K562 (cell line): Measurements from ENCODE around the gene WDR13. TPM values are rescaled to one million over a fixed set of nuclear protein-coding genes. Genes with fewer than 3 reads are reported as not detected.

ENCODE experiments used
- CAMTA2 ChIP-seq: fragments of 250-450 bp; sonication (Bioruptor Pico); conservative IDR thresholded peaks from 2 replicates; pipeline ENCODE4 v1.5.1; 2022
- CBX2 ChIP-seq: fragments of 200-600 bp; sonication (generic); IDR thresholded peaks from one replicate; pipeline ENCODE4 v1.6.1; 2012; ENCODE audit warnings: mild to moderate bottlenecking, low read length, inconsistent platforms; ENCODE audit not compliant: insufficient read depth, poor library complexity, severe bottlenecking
- EWSR1 ChIP-seq: fragments of 450-650 bp; IDR thresholded peaks from 2 replicates; pipeline ENCODE4 v1.6.1; 2018; ENCODE audit warnings: borderline replicate concordance, mild to moderate bottlenecking, low read depth, moderate library complexity; ENCODE audit not compliant: partially characterized antibody
- FOXM1 ChIP-seq, 2 experiments: fragments of 450-650 bp in 1 of 2; sonication (generic) in 1 of 2; formaldehyde crosslinking in 1 of 2; IDR thresholded peaks; 2 replicates each; pipeline versions ENCODE4 v1.6.1 to v1.9.0; 2017 to 2022; ENCODE audit warnings: low read depth in 2 of 2, mild to moderate bottlenecking in 2 of 2, missing genetic modification reagents in 1 of 2, moderate library complexity in 1 of 2
- HDGF ChIP-seq: fragments of 450-650 bp; IDR thresholded peaks from 2 replicates; pipeline ENCODE4 v1.6.1; 2016
- HIVEP1 ChIP-seq: fragments of 250-450 bp; sonication (Bioruptor Pico); IDR thresholded peaks from 2 replicates; pipeline ENCODE4 v1.4.0; 2020; ENCODE audit warnings: mild to moderate bottlenecking
- NCOA6 ChIP-seq: fragments of 450-650 bp; IDR thresholded peaks from 2 replicates; pipeline ENCODE4 v1.6.1; 2017; ENCODE audit warnings: mild to moderate bottlenecking
- OTX1 ChIP-seq: fragments of 450-650 bp; formaldehyde crosslinking; IDR thresholded peaks from 2 replicates; pipeline ENCODE4 v1.4.0; 2022; ENCODE audit warnings: mild to moderate bottlenecking
- POLR2A ChIP-seq: fragments of 450-650 bp; conservative IDR thresholded peaks from 2 replicates; pipeline ENCODE4 v1.6.1; 2016
- RB1 ChIP-seq: fragments of 450-650 bp; IDR thresholded peaks from 2 replicates; pipeline ENCODE4 v1.6.1; 2017; ENCODE audit warnings: low read depth, mild to moderate bottlenecking
- polyA plus RNA-seq, 8 experiments: library from polyadenylated mRNA; depleted of rRNA in 4 of 8; stranded (reverse) in 5 of 8; unstranded in 3 of 8; fragments of >200 nt; fragmentation: Nextera tagmentation in 2 of 8; fragmentation: Illumina TruSeq in 1 of 8; extraction: Ambion mirVana in 2 of 8; extraction: Trizol in 1 of 8; gene quantifications; 2 replicates each; pipeline versions ENCODE4 v1.2.1 to v1.2.3, GENCODE V29; 2011 to 2014; ENCODE audit warnings: inconsistent platforms in 1 of 8, missing spikeins in 1 of 8
- total RNA-seq, 7 experiments: library from RNA; depleted of rRNA in 6 of 7; stranded (reverse); fragments of >200 nt in 6 of 7; fragmentation: Illumina TruSeq in 2 of 7; extraction: Trizol in 2 of 7; gene quantifications; 2 replicates each; pipeline versions ENCODE4 v1.2.1 to v1.2.3, GENCODE V29; 2011 to 2021; ENCODE audit warnings: low replicate concordance in 1 of 7
- TF ChIP-seq, protein P1 (sequence below): sonication (generic); formaldehyde crosslinking; IDR thresholded peaks from 2 replicates; pipeline ENCODE4 v1.8.0; 2022; ENCODE audit warnings: mild to moderate bottlenecking, missing genetic modification reagents
- TF ChIP-seq, protein P2 (sequence below): fragments of 450-650 bp; IDR thresholded peaks from 2 replicates; pipeline ENCODE4 v1.6.1; 2016; ENCODE audit warnings: low read depth
- TF ChIP-seq, protein P3 (sequence below): fragments of 450-650 bp; formaldehyde crosslinking; IDR thresholded peaks from 2 replicates; pipeline ENCODE4 v1.4.0; 2020; ENCODE audit warnings: mild to moderate bottlenecking, moderate library complexity

WDR13 gene
- total and polyA plus RNA-seq, 9 of the 15 experiments (the other 6 are each of a cell fraction or from before 2014, with no cell fraction given) = 7.4 to 70.5 (median 31.4) TPM

DNA sequence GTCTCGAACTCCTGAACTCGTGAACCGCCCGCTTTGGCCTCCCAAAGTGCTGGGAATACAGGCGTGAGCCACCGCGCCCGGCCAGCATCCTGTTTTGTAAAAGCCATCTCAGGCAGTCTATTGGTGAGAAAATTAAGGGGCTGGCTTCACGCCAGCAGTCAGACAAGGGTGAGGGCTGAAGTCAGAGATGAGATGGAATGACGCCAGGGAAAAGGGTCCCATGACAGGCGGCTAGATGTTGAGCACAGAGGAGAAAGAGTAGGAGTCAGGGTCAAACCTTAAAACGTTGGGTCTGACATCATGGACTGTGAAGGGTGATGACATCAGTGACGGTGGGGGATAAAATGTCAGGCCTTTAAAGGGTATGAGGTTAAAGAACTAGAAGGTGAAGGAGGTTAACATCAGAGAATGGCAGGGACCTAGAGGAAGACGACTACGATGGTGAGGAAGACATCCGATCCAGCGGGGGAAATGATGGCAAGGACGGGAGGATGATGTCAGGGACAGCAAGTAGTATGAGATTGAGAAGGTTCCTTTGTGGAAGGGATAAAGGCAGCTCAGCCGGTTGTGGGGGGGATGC lies 23.5 kb upstream of the WDR13 start (continued):
- TF ChIP-seq, protein P1, sequence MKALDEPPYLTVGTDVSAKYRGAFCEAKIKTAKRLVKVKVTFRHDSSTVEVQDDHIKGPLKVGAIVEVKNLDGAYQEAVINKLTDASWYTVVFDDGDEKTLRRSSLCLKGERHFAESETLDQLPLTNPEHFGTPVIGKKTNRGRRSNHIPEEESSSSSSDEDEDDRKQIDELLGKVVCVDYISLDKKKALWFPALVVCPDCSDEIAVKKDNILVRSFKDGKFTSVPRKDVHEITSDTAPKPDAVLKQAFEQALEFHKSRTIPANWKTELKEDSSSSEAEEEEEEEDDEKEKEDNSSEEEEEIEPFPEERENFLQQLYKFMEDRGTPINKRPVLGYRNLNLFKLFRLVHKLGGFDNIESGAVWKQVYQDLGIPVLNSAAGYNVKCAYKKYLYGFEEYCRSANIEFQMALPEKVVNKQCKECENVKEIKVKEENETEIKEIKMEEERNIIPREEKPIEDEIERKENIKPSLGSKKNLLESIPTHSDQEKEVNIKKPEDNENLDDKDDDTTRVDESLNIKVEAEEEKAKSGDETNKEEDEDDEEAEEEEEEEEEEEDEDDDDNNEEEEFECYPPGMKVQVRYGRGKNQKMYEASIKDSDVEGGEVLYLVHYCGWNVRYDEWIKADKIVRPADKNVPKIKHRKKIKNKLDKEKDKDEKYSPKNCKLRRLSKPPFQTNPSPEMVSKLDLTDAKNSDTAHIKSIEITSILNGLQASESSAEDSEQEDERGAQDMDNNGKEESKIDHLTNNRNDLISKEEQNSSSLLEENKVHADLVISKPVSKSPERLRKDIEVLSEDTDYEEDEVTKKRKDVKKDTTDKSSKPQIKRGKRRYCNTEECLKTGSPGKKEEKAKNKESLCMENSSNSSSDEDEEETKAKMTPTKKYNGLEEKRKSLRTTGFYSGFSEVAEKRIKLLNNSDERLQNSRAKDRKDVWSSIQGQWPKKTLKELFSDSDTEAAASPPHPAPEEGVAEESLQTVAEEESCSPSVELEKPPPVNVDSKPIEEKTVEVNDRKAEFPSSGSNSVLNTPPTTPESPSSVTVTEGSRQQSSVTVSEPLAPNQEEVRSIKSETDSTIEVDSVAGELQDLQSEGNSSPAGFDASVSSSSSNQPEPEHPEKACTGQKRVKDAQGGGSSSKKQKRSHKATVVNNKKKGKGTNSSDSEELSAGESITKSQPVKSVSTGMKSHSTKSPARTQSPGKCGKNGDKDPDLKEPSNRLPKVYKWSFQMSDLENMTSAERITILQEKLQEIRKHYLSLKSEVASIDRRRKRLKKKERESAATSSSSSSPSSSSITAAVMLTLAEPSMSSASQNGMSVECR = no peak
- no peak for TF ChIP-seq CAMTA2 (CRISPR knock-in tag)
- TF ChIP-seq NCOA6 = no peak
- TF ChIP-seq, protein P2, sequence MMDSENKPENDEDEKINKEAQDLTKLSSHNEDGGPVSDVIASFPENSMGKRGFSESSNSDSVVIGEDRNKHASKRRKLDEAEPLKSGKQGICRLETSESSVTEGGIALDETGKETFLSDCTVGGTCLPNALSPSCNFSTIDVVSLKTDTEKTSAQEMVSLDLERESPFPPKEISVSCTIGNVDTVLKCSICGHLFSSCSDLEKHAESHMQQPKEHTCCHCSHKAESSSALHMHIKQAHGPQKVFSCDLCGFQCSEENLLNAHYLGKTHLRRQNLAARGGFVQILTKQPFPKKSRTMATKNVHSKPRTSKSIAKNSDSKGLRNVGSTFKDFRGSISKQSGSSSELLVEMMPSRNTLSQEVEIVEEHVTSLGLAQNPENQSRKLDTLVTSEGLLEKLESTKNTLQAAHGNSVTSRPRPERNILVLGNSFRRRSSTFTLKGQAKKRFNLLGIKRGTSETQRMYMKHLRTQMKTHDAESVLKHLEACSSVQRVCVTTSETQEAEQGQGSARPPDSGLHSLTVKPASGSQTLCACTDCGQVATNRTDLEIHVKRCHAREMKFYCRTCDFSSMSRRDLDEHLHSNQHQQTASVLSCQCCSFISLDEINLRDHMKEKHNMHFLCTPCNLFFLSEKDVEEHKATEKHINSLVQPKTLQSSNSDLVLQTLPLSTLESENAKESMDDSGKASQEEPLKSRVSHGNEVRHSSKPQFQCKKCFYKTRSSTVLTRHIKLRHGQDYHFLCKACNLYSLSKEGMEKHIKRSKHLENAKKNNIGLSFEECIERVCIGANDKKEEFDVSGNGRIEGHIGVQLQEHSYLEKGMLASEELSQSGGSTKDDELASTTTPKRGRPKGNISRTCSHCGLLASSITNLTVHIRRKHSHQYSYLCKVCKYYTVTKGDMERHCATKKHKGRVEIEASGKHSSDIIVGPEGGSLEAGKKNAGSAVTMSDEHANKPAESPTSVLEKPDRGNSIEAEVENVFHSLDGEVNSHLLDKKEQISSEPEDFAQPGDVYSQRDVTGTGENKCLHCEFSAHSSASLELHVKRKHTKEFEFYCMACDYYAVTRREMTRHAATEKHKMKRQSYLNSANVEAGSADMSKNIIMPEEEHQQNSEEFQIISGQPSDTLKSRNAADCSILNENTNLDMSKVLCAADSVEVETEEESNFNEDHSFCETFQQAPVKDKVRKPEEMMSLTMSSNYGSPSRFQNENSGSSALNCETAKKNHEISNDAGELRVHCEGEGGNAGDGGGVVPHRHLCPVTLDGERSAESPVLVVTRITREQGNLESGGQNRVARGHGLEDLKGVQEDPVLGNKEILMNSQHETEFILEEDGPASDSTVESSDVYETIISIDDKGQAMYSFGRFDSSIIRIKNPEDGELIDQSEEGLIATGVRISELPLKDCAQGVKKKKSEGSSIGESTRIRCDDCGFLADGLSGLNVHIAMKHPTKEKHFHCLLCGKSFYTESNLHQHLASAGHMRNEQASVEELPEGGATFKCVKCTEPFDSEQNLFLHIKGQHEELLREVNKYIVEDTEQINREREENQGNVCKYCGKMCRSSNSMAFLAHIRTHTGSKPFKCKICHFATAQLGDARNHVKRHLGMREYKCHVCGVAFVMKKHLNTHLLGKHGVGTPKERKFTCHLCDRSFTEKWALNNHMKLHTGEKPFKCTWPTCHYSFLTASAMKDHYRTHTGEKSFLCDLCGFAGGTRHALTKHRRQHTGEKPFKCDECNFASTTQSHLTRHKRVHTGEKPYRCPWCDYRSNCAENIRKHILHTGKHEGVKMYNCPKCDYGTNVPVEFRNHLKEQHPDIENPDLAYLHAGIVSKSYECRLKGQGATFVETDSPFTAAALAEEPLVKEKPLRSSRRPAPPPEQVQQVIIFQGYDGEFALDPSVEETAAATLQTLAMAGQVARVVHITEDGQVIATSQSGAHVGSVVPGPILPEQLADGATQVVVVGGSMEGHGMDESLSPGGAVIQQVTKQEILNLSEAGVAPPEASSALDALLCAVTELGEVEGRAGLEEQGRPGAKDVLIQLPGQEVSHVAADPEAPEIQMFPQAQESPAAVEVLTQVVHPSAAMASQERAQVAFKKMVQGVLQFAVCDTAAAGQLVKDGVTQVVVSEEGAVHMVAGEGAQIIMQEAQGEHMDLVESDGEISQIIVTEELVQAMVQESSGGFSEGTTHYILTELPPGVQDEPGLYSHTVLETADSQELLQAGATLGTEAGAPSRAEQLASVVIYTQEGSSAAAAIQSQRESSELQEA = no peak
- TF ChIP-seq, protein P3, sequence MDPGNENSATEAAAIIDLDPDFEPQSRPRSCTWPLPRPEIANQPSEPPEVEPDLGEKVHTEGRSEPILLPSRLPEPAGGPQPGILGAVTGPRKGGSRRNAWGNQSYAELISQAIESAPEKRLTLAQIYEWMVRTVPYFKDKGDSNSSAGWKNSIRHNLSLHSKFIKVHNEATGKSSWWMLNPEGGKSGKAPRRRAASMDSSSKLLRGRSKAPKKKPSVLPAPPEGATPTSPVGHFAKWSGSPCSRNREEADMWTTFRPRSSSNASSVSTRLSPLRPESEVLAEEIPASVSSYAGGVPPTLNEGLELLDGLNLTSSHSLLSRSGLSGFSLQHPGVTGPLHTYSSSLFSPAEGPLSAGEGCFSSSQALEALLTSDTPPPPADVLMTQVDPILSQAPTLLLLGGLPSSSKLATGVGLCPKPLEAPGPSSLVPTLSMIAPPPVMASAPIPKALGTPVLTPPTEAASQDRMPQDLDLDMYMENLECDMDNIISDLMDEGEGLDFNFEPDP (CRISPR knock-in tag) = no peak
- no peak for TF ChIP-seq HIVEP1
- no peak for TF ChIP-seq RB1
- 0 out of 2 replicates have a peak, but pooled peaks have one; percentile 6 for TF ChIP-seq FOXM1 (IDR thresholded peaks at IDR 0.05; ENCODE audit: low read depth)
- TF ChIP-seq FOXM1 (CRISPR knock-in tag; IDR thresholded peaks at IDR 0.05; ENCODE audit: low read depth) = no peak
- no peak for TF ChIP-seq HDGF
- no peak for TF ChIP-seq EWSR1
- TF ChIP-seq POLR2A = no peak
- TF ChIP-seq CBX2 = no peak
- TF ChIP-seq OTX1 (CRISPR knock-in tag) = no peak
